HG03025 (cell line): ENCODE data around the gene NUCB2.
"Not testable (repeated sequence)": the region's sequence is repeated elsewhere in the genome, so short reads cannot be mapped to it uniquely, and the experiment has no call there.

ENCODE experiments used
- ATAC-seq: cut with Tn5 transposase; IDR thresholded peaks from one replicate; pipeline ENCODE4 v1.9.1; 2021; ENCODE audit warnings: mild to moderate bottlenecking, moderate library complexity; ENCODE audit not compliant: unreplicated experiment, low FRiP score

Gene NUCB2

GRCh38 chr11:17276236-17277023 lies at the start of gene NUCB2:
TSS of gene NUCB2 (plus strand) at chr11:17276739. CDS start at chr11:17295324, 18,585 bp downstream.
- ATAC-seq = peak; percentile 98

DNA sequence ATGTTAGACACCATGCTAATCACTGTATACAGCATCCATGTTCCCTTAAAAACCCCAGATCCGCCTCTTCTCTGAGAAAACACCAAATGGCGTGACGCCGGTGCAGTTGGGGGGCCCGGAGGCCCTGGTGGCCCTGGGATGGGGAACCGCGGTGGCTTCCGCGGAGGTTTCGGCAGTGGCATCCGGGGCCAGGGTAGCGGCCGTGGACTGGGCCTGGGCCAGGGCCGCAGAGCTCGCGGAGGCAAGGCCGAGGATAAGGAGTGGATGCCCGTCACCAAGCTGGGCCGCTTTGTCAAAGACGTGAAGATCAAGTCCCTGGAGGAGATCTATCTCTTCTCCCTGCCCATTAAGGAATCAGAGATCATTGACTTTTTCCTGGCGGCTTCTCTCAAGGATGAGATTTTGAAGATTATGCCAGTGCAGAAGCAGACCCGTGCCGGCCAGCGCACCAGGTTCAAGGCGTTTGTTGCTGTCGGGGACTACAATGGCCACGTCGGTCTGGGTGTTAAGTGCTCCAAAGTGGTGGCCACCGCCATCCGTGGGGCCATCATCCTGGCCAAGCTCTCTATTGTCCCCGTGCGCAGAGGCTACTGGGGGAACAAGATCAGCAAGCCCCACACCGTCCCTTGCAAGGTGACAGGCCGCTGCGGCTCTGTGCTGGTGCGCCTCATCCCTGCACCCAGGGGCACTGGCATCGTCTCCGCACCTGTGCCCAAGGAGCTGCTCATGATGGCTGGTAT lies 48.2 kb upstream of the NUCB2 start:
- not testable (repeated sequence) for ATAC-seq

- ATAC-seq = no peak
Measured at GRCh38 chr11:17229481-17230152, 46.9 kb upstream of the NUCB2 start.

- ATAC-seq = peak; percentile 83
Measured at GRCh38 chr11:17230867-17231851, 45.4 kb upstream of the NUCB2 start.

GRCh38 chr11:17233101-17233500 lies 43.4 kb upstream of the NUCB2 start:
- ATAC-seq = no peak

DNA sequence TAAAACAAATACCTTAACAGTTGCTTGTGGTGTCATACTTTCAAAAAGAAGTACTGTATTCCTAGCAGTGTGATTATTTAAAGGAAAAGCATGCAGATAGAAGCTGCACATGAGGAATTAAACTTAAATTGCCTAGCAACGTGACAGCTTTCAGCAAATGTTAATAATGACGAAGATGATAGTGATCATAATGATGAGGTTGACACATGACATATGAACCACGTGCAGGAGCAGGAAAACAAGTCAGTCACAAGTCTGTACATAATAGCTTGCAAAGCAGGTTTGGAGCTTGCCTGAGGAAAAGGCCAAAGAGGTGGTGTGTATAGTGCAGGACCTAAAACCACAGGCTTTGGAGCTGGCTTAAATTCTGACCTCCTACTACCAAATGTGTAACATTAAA lies 38.2 kb upstream of the NUCB2 start:
- ATAC-seq = no peak

GRCh38 chr11:17239927-17240326 lies 36.6 kb upstream of the NUCB2 start:
- ATAC-seq = not testable (repeated sequence)

GRCh38 chr11:17240780-17241179 lies 35.8 kb upstream of the NUCB2 start:
- no peak for ATAC-seq

DNA sequence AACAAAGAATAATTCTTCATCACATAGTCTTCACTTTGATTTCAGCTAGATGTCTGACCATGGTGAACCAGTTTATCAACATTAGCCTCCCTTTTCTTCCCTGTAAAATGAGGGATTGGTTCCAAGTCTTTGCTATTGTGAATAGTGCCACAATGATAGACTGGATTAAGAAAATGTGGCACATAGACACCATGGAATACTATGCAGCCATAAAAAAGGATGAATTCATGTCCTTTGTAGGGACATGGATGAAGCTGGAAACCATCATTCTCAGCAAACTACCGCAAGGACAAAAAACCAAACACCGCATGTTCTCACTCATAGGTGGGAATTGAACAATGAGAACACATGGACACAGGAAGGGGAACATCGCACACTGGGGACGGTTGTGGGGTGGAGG lies 33.6 kb upstream of the NUCB2 start:
- not testable (repeated sequence) for ATAC-seq

- ATAC-seq = no peak
Measured at GRCh38 chr11:17244046-17244445, 32.5 kb upstream of the NUCB2 start.

DNA sequence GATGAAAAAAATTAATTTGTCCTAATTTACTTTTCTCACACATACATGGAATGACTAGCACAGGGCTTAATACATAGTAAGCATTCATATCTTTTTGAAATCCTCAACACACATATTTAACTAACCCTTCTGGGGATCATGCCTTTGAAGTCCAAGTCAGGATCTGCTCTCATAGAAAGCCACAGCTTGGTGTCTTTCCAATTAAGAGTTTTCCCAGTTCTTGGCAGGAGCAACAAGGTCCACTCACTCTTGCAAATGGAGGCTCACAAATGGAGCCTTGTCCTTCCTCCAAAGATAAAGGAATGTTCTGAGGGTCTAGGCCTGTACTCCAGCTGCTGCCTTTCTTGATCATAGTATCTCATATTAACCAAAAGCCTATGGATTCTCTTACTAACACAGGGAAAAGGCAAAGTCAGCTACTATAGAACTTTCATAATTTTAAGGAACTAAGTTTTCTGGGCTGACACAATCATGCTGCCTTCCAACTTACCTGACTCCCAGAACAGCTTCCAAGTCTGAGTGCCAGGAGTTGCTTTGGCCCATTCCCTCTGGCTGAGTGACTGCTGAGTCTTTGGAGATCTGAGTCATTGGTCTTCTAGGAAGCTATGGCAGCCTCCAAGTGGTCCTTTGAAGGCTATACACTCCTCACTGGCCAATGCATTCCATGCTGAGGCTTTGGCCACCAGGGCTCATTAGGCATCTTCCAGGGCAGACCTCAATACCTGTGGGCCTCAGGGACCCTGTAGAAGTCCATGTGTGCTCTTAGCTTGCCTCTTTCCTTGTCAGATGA lies 25.8 kb upstream of the NUCB2 start:
- no peak for ATAC-seq

DNA sequence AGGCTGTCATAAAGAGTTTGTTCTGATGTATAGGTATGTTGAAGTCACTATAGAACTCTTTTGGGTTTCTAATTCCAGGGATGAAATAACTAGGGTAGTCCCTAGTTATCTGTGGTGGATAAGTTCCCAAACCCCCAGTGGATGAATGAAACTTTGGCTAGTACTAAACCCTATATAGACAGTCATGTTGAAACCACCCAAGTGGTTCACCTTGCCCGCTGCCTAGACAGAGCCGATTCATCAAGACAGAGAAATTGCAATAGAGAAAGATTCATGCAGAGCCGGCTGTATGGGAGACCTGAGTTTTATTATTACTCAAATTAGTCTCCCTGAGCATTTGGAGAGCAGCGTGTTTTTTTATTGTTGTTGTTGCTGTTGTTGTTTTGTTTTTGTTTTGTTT lies 23.8 kb upstream of the NUCB2 start:
- no peak for ATAC-seq

GRCh38 chr11:17256512-17256911 lies 20.0 kb upstream of the NUCB2 start:
- ATAC-seq = no peak

- ATAC-seq = no peak
Measured at GRCh38 chr11:17257196-17257595, 19.3 kb upstream of the NUCB2 start.

DNA sequence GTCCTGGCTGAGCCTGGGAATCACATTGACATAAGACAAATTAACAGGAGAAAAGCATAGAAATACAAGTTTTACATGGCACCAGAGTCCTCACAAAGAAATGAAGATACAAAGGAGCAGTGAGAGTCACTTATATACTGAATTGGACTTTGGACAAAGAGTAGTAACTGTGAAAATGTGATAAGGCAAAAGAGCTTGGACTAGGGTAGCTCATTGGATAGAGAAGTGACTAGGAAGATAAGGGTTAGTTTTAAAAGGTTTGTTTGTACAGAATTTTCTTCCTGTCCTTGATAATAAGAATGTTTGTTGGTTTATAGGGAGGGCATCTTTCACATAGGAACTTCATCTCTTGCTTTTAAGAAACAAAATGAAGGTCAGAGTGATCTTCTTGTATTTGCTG lies 17.9 kb upstream of the NUCB2 start:
- ATAC-seq = no peak

DNA sequence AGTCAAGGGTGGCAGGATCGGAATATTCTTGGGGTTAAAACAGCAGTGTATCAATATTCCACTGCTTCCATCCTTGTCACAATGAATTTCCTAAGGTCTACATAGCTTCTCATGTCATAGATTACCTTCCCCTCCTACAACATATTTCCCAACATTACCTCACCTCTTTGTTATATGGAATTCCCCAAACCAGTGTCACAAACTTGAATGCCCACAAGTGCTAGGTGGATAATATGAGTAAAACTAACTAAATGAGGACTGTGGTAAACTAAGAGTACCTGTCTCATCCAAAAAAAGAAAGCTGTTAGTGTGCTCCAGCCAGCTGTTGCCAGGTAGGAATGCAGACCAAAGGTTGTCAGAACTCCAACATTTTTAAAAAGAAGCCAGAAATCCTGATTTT lies 17.0 kb upstream of the NUCB2 start:
- ATAC-seq = no peak

- ATAC-seq = no peak
Measured at GRCh38 chr11:17260020-17260419, 16.5 kb upstream of the NUCB2 start.

DNA sequence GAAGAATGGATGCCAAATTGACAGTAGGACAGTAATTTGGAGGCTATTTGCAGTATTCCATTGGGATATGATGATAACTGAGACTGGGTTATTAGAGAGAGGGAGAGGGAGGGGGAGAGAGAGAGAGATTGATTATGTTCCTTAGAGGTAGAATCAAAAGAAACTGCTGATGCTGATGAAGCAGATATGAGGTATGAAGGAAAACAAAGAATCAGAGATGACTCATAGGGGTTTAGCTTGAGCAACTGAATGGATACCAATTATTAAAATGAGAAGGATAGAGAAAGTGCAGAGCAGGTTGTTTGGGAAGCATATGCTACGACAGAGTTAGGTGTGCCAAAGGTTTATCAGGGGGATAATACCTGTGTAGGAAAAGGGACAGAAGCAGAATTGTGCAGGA lies 12.8 kb upstream of the NUCB2 start:
- ATAC-seq = no peak

DNA sequence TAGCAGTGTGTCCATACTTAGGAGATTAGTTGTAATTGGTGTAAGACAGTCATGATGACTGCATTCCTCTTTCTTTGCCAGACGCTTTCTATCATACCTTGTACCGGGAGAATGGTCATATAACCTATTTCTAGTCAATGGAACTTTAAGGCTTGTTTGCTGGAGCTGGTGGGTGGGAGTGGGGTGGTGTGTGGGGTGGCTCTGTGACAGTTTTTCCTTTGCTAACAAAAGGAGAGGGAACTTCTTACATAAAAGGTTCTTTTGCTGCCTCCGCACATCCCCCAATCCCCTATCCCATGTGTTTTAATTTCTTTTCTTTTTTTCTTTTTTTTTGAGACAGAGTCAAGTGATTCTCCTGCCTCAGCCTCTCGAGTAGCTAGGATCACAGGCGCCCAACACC lies 9.8 kb upstream of the NUCB2 start:
- no peak for ATAC-seq
